G401.6 (cell line): Measurements from ENCODE around the gene UBE2H.
A peak's percentile ranks its signal among the peaks of the same experiment; 100 is the strongest.
"Not testable (repeated sequence)": the region's sequence is repeated elsewhere in the genome, so short reads cannot be mapped to it uniquely, and the experiment has no call there.

ENCODE experiments used
- FAIRE-seq: peaks from 2 replicates; lab custom pipeline; 2012; peaks lifted over from hg19 to GRCh38; lab: Jason Lieb, UNC

The UBE2H gene

DNA sequence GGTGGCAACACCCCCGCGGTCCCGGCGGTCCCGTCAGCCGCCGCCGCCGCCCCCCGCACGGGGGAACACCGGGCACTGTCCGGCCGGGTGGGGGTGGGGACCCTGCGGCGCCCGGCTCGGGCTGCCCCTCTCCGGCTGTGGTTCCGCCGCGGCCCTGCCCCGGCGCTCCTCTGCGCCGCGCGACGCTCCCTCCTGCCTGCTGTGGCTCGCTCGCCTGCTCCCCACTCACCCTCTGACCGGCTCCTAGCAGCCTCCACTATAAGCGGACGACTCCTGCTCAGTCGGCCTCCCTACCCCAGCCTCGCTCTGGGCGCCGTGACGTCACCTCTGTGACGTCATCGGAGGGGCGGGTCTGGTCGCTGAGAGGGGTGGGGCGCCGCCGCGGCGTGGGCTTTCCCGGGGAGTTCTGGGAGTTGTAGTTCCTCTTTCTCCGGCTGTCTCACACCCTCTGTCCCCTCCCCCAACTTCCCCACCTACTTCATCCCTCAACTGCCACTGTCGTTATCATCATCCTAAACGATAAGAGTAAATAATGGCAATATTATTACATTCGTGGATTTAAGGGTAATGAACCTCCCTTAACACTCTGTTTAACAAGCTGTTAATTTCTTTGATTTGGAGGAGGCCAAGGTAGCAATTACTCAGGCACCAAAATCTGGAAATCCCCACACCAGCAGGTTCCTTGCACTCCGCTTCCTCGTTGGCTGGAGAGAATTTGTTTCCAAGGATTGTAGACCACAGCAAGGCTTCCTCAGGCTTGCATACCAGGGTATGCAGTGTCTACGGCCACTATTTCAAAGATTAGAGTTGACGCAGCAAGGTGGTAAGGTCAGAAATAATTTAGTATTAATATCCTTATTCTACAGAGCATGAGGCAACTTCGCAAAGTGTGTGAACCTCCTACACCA, at the start of gene UBE2H:
UBE2H (minus strand) TSS at position 308 of the 908 bp plus-strand sequence. CDS start 405 bp downstream, outside the sequence.
- FAIRE-seq = peak; percentile 87

DNA sequence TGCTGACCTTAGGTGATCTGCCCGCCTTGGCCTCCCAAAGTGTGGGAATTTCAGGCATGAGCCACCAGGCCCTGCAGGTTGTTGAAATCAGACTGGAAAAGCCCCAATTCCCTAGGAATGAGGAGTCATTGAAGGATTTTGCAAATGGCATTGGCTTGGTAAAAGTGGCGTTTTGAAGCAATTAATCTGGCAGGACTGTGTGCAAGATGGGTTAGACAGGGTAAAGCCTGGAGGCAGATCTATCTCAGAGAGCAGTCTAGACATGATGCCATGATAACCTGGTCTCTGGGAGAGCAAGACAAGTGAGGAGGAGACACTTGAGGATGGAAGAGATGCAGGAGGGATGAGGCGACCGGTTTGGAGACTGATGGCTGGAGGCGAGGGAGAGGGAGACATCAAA, 45.7 kb upstream of the UBE2H start:
- FAIRE-seq = no peak

DNA sequence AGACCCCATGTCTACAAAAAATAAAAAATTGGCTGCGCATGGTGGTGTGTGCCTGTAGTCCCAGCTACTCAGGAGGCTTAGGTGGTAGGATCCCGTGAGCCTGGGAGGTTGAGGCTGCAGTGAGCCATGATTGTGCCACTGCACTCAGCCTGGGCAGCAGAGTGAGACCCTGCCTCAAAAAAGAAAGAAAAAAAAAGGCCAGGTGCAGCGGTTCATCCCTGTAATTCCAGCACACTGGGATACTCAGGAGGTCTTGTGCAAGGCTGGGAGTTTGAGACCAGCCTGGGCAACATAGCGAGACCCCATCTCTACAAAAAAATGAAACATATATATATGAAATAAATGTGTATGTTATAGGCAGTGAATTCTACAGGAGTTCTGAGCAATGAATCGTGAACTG, 44.5 kb upstream of the UBE2H start:
- FAIRE-seq = no peak

DNA sequence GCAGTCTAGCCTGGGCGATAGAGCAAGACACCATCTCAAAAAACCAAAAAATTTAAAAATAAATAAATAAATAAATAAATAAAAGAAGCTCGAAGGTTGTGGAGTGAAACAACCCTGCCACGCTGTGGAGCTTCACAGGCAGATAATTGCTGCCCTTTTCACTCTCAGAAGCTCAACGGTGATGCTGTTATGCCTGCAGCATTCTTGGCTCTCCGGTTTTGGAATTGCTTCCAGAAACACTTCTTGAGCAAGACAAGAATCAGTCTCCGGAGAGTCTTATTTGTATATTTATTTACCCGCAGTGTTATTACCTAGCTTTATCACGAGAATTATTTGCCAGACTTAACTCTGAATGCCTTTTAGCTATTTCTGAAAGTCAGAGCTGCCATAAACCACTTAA, 40.5 kb upstream of the UBE2H start:
- no peak for FAIRE-seq

DNA sequence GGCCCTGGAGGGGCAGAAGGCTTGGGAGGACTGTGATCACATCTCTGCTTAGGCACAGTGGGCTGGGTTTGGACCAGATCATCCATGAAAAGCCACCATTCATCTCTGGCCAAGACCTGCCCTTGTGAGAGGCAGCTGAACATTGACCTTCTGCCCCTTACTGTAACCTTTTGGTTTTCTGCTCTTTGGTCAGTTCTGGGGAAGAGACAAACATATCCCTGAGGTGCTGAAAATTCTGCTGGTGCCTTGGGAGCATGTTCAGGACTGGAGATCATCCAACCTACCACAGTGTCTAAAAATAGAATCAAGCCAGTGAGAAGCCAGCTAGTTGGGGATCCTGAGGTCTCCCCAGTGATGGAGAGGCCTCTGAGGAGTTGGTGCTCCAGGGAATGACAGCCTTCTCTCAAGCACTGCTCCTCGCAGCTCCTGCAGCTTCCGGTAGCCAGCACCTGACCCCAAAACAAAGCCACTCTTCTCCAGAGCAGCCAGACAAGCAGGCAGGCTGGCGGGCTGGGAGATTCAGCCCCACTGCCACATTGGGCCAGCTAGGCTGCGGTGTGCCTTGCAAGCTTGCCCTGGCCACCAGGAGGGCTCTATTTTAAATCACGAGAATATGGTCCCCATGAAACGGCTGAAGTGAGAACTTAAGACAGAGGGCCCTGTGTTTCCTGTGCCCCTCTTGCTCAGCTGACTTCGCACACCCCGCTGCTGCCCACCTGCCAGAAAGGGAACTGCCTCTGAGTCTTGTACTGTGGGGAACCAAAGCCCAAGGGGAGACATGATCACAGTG, 37.8 kb upstream of the UBE2H start:
- no peak for FAIRE-seq

DNA sequence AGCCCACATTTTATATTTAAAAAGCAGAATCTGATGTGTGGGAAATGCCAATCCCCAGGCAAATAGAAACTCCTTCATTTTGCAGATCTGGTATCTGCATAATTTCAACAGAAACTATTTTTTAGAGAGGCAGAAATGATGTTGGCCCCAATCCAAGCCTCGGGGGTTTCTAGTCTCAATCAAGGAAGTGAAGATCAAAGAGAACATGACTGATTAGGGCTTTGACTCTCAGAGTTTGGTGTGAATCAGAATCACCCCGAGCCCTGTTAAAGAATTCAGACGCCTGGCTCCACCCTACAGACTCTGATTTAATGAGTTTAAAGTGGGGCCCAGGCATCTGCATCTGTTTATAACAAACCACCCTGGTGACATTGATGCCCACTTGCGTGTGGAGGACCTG, 36.7 kb upstream of the UBE2H start:
- no peak for FAIRE-seq

DNA sequence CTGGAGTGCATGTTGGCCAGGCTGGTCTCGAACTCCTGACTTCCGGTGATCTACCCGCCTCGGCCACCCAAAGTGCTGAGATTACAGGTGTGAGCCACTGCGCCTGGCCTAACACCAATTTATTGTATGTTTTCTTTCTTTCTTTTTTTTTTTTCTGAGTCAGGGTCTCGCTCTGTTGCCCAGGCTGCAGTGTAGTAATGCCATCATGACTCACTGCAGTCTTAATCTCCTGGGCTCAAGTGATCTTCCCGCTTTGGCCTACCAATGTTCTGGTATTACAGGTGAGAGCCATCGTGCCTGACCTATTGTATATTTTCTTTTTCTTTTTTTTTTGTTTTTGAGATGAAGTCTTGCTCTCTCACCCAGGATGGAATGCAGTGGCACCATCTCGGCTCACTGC, 33.8 kb upstream of the UBE2H start:
- FAIRE-seq = no peak

DNA sequence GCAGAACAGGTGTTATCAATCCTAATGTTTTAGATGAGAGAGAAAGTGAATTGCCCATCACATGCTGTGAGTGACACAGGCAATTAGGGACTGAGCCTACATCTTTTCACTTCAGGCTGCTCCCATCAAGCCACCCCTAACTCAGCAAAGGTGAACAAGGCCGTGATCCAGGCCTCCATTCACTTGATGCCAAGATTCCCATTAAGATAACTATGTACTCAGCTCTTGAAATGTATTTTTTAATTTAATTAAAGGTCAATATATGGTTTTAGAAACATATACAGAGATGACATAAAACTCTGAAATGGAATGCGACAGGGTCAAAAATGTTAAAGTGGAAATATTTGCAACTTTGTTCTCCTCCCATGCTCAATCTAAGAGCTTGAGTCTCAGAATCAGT, 27.9 kb upstream of the UBE2H start:
- FAIRE-seq = no peak

DNA sequence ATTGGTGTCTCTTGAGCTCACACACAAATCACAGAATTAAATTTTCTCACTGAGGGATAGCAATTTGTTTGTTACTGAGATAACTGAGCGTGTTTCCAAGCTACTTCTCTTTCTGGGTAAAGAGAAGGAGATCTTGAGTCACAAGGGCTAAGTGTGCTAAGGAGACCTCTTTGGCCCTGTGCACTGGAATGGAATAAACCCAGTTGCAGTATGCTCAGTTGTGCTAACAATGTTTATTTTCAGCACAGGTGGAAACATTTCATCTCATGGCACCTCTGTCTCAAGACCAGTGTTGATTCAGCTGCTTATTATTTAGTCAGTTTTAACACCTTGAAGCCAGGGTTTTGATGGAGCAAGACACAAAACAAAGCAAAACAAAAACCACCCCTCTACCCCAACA, 22.5 kb upstream of the UBE2H start:
- FAIRE-seq = no peak

DNA sequence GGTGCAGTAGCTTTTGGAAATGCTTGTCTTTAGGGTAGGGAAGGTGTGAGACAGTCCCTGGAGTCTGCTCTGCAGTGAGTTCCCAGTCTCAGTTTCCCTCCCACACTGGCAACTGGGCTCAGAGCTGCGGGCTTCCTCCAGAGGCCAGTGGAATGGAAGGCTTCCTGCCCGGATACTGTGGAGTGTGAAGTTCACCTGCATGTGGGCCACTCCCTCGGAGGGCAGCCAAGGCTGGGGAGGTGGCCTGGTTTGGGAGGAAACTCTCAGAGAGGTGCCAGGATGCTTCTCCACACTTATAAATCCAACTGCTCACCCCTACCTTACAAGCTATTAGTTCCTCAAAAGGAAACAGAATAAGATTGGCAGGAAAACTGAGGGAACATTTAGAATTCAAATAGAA, 18.1 kb upstream of the UBE2H start:
- no peak for FAIRE-seq

DNA sequence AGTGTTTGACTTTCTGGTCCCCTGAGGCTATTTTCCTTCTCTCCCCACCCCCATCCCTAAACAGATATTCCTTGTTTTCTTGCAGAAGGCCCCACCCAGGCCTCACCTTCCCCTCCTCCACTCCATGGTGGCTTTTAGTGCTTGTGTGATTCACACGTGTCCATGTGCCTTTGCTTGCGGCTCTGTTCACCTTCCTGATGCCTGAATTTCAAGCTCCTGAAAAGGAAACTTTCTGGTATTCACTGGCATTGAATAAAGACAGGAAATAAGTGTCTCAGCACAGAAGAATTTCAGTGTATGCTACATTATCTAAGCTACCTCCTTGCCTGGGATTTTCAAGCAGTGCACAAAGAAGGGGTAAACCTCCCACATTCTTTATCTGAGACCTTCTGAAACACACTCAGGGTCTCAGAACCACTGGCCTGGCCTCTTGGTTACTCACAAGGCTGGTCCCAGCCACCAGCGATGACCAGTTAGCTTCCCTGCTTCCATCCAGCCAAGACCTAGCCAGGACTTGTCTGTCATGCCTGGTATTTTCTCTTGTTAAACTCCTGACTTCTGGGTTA, 17.2 kb upstream of the UBE2H start:
- FAIRE-seq = no peak

DNA sequence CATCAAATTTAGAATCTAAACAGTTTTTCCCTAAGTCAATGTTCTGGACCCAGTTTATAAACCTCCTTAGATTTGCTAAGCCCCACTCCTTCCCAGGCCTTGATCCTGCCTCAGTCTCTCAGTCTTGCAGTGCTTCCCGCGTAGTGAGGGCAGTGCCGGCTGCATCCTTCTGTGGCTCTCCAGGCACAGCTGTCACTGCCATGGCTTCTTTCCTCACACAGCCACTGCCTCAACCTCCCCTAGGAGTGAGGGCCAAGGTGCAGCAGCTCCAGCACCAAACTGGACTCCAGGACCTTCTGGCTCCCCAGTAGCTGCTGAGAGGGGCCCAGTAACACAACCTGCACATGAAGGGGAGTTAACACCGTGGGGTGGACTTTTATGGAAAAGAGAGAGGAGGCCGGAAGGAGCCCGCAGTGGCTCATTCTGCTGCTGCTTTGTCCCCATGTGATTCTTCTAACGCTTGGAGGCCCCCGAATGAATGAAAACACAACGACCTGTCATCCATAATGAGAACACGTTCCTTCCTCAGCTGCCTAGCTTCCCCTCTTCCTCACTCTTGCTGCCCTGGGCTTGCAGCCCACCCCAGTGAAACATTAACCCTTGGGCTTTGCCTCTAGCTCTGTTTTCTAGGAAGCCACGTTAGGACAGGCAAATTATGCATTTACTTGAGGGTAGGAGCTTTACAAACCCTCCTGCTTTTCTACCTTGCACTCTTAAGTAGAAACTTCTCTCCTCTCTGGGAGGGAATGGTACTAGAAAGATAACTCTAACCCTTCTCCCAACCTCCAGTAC, 16.0 kb upstream of the UBE2H start:
- FAIRE-seq = no peak

DNA sequence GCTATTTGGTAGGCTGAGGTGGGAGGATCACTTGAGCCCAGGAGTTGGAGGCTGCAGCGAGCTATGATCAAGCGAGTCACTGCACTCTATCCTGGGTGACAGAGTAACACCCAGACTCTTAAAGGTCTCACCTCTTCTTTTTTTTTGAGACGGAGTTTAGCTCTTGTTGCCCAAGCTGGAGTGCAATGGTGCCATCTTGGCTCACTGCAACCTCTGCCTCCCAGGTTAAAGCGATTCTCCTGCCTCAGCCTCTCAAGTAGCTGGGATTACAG, 7.4 kb upstream of the UBE2H start:
- FAIRE-seq = not testable (repeated sequence)

DNA sequence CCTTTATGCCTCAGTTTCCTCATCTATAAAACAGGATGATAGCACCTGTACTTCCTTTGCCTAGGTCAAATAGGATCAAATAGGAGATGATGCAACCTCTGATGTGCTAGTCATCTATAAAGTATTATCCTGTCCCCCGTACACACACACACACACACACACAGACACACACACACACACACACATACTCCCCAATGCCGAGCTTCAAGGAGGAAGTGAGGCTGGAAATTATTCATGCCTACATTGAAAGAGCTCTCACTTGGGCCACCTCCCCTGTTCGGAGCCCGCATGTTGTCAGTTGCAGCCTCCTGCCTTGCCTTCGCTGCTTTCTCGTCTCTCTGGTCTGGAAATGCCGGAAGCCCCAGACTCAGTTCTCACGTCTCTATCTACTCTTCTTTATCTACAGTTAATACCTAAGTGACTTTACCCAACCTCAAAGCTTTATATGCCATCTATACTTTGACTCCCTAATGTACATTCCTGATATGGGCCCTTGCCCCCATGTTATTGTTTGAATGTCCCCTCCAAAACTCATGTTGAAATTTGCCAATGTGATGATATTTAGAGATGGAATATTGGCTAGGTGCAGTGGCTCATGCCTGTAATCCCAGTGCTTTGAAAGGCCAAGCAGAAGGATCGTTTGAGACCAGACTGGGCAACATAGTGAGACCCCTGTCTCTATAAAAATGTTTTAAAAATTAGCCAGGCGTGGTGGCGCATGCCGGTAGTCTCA, 6.9 kb upstream of the UBE2H start:
- no peak for FAIRE-seq

DNA sequence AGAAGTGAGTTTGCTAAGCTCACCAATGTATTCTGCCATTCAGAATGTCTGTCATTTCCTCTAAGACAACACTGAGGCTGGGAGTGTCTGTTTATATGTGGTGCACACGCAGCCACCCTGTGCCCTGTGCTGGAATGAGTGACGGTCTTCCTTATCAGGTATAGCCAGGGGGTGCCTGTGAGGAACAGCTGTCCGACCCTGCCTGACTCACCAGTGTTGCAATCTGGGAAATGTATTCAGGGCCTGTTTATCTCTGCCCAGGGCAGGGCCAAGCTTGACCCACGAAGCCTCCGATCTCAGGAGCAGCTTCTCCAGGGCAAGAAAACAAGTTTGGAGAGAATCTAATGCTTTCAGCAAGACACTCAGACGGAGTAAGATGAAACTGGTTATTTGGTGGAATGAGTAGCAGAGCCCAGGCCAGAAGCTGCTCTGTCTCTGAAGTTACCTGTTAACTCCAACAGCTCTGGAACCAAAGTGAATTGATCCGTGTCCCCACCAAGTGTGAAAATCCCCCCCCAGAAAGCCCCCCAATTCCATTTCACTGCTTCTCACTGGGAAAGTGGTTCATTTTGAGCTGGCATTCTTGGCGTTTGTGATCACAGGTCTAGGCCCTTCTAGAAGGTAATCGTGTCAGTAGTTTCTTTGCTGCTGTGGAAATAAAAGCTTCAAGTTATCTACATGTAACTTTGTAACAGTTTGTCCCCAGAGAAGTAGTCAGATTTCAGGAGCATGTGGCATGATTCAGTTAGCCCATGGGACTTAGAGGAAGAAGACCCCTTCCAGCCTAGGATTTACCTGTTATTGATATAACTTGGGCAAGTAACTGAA, 6.1 kb upstream of the UBE2H start:
- FAIRE-seq = no peak

DNA sequence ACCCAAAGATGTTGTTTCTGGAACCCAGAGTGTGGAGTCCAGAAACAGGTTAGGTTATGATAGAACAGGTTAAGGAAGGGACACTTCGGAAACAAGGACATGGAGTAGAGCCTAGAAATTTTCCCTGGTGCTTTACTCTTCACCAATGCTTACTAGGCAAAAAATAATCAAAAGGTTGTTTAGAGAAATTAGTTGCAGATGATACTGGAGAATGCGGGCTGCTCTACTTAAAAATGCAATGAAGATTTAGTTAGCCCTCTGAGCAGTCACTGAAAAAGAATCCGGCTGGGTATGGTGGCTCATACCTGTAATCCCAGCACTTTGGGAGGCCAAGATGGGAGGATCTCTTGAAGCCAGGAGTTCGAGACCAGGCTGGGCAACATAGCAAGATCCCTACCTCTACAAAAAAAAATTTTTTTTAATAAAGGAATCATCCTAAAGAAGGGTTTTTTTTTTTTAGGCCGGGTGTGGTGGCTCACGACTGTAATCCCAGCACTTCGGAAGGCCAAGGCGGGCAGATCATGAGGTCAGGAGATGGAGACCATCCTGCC, 3.3 kb upstream of the UBE2H start:
- FAIRE-seq = no peak

DNA sequence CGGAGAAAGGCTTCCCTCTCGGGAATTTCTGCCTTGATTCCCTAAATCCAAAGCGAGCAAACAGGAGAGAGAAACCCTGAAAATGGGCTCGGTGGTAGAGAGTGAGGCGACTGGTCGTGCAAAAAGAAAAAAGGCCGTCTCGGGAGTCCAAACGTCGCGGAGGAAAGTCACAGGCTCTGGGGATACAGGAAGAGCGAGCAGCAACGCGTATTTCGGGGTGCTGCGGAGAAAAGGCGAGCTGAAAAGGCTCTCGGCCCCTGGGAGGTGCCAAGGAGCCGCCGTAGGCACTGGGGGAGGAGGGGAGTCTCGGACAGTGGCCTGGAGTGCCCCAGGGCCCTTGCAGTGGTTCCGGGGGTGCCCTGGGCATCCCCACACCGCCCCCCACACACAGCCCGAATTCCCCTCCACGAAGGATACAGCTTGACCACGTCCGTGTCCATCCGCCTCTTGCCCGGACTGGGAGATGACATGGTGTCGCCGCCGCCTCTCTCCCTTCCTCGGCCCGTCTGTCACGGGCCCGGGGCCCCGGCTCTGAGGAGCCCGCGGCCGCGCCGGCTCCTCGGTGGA, 591 bp downstream of the UBE2H start:
- no peak for FAIRE-seq

DNA sequence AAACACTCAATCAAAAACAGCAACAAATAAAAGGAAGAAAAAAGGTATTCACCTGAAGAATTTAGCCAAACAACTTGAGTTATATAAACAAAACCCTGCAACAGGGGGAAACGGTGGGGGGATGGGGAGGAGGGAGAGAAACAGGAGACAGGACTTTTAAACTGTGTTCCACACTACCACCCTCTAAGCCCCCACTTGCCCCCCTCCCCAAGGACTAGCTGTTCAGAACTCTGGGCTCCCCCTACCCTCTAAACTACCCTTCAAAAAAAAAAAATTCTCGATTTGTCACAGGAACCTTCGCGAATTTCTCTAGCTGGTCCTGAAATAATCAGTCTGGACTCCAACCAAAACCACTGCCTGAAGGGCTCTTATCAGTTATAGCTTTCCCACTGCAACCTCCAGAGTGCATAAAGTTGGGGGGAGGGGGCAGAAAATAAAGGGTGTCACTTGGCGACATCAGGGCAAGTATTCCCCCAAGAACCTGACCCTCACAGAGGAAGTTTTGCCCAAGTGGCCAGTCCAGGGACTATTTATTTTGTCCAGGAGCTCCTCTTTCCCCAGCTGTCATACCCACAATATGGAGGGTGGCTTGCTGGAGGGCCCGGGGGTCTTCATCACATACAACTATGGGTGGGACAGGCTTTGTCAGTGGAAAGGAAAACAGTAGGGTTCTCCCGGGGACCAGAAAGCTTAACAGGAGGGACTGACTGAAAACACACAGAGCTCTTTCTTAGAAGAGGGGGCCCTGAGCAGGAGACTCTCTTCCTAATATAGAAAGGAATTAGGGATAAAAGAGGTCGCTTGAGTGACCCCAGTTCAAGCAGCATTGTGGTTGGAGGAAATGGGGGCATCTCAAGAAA, 1.3 kb downstream of the UBE2H start:
- no peak for FAIRE-seq

DNA sequence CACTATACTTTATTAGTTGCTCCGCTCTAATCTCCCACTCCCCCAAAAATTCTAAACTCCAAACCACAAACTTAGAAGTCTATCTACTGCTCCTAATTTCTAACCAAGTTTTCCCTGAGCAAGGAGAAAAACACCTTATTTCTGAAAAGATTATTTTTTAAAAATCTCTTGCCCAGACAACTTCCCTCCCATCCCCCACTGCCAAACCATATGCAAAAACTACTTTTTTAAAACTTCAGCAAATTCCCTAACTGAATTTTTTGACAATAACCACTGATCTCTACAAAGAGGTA, 1.9 kb downstream of the UBE2H start:
- FAIRE-seq = no peak
